Choroid plexus epithelial cell (primary cell): ENCODE data around the gene DUSP28.
A peak's percentile ranks its signal among the peaks of the same experiment; 100 is the strongest.

ENCODE experiments used
- DNase-seq: peaks from one replicate; pipeline ENCODE4 v3.0.0-alpha.2; 2010; ENCODE audit warnings: low read depth
- H3K4me3 ChIP-seq: 2 replicates; pipeline ENCODE4 v1.5.1; 2011; ENCODE audit warnings: low read depth, mild to moderate bottlenecking, control low read depth, low read length, moderate library complexity
- TF ChIP-seq, protein P1 (sequence below): conservative IDR thresholded peaks from 2 replicates; pipeline ENCODE4 v1.5.1; 2011; ENCODE audit warnings: low read depth, mild to moderate bottlenecking, control low read depth, inconsistent platforms, low read length, moderate library complexity

The DUSP28 gene

DNA sequence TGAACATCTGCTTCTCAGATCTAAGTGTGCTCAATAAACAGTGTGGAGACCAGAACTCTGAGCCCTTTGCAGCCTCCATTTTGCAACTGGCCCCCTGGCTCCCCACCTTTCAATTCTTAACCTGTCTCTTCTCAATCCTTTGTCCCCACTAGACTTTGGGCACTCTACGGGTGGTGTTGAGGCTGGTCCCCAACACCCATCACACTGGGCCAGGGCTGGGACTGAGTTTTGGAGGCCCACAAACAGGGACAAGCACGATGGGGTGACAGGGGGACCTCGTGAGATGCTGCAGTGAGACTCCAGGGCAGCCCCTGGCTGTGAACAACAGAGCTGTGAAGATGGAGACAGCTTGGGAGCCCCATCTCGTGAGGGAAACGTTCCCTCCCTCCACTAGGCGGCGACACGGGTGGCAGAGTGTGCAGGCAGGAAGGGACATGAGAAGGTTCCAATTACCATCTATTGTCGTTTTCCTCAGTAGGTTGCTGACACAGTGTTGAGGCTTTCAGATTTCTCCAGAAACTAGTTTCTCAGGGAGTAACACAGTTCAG lies 3.5 kb upstream of the DUSP28 start:
- peak; percentile 66 for DNase-seq
- peak overlapping the region; percentile 65 for H3K4me3 ChIP-seq
- TF ChIP-seq, protein P1, sequence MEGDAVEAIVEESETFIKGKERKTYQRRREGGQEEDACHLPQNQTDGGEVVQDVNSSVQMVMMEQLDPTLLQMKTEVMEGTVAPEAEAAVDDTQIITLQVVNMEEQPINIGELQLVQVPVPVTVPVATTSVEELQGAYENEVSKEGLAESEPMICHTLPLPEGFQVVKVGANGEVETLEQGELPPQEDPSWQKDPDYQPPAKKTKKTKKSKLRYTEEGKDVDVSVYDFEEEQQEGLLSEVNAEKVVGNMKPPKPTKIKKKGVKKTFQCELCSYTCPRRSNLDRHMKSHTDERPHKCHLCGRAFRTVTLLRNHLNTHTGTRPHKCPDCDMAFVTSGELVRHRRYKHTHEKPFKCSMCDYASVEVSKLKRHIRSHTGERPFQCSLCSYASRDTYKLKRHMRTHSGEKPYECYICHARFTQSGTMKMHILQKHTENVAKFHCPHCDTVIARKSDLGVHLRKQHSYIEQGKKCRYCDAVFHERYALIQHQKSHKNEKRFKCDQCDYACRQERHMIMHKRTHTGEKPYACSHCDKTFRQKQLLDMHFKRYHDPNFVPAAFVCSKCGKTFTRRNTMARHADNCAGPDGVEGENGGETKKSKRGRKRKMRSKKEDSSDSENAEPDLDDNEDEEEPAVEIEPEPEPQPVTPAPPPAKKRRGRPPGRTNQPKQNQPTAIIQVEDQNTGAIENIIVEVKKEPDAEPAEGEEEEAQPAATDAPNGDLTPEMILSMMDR, result peak; percentile 76

DNA sequence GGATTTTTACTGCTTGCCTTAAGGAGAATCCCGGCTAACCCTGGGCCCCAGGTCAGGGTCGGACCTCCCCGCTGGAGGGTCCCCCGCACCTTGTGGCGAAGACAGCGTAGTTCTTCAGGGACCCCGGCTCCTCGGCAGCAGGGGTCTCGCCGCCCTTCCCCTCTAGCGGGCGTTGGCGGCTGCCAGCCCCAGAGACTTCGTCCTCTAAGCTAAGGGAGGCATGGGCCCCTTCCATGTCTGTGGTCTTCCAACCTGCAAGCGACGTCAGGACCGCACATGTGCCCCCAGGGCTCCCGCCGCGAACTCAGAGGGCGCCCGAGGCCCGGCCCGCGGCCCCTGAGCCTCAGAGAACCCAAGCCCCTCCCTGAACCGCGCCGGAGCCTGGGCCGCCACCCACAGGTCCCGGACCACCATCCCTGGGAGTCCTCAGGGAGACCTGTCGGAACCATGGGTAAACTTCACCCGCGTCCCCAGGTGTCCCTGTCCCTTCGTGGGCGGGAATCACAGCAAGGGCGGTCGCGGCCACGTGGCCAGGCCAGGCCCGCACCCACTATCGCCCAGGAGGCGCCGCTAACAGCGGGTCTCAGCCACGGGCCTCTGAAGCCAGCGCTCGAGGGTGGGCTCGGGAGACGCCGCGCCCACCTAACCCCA lies 2.9 kb upstream of the DUSP28 start:
- TF ChIP-seq, protein P1, result no peak
- peak overlapping the region; percentile 65 for H3K4me3 ChIP-seq
- no peak for DNase-seq

DNA sequence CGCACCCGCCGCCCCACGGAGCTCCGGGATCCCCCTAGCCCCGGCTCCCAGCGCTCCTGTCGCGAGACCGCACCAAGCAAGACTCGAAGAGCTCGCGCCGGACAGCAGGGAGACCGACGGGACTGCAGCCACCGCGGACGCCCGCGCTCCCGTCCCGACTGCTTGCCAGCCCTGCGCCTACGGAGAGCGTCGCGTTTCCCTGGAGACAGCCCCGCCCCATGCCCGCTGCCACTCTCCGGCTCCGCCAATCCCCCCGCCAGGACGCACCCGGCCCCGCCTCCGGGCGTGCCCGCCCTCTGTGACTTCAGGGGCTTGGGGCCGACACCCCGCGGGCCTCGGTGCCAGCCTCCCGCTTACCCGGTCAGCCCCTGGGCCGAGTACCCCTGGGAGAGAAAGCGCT lies 2.3 kb upstream of the DUSP28 start, which contains the start of gene ANKMY1:
ANKMY1 (minus strand) TSS at position 181 of the 400 bp plus-strand sequence. CDS start 653 bp downstream, outside the sequence.
- DNase-seq, result peak; percentile 76
- TF ChIP-seq, protein P1, result no peak
- peak within 1 kb of the TSS; percentile 65 for H3K4me3 ChIP-seq

DNA sequence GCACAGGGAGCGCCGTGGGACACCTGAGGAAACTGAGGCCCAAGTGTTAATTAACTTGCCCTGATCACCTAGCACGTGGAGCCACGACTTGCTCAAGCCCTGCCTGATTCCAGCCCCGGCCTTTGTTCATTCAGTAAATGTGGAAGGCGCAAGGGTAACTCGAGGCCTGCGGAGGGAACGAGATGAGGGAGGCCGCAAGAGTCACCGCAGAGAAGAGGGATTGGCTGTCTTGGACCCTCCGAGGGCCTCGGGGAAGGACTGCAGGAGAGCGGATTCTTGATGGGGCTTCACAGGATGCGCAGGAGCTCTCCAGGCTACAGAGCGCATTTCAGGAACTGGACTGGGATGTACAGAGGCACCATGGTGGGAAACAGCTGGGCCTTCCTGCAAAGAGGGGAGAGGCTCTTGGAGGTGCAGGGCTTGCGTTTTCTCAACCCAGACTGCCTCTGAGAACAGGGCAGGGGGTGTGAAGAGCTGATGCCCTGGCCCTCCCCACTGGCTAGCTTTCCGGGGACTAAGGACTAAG lies 1.9 kb upstream of the DUSP28 start:
- peak overlapping the region; percentile 65 for H3K4me3 ChIP-seq
- TF ChIP-seq, protein P1, result no peak
- DNase-seq, result no peak

DNA sequence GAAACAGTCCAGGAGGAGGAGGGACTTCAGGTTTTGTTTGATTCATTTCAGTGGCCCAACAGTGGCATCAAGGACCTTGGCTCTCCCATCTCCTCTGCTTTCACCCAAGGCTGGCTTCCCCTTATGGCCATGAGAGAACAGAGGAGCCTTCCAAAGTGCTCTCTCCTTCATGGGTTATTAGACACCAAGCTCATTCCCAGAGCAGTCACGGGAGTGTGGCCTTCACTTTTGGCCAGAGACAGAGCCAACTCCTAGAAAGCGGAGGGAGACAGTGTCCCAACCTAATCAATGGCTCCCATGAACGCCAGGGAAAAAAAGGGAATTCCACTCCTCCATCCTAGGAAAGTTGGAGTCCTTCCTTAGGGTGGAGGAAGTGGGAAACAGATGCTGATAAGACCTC lies 871 bp upstream of the DUSP28 start:
- H3K4me3 ChIP-seq, result no peak overlapping the region
- TF ChIP-seq, protein P1, result no peak

DNA sequence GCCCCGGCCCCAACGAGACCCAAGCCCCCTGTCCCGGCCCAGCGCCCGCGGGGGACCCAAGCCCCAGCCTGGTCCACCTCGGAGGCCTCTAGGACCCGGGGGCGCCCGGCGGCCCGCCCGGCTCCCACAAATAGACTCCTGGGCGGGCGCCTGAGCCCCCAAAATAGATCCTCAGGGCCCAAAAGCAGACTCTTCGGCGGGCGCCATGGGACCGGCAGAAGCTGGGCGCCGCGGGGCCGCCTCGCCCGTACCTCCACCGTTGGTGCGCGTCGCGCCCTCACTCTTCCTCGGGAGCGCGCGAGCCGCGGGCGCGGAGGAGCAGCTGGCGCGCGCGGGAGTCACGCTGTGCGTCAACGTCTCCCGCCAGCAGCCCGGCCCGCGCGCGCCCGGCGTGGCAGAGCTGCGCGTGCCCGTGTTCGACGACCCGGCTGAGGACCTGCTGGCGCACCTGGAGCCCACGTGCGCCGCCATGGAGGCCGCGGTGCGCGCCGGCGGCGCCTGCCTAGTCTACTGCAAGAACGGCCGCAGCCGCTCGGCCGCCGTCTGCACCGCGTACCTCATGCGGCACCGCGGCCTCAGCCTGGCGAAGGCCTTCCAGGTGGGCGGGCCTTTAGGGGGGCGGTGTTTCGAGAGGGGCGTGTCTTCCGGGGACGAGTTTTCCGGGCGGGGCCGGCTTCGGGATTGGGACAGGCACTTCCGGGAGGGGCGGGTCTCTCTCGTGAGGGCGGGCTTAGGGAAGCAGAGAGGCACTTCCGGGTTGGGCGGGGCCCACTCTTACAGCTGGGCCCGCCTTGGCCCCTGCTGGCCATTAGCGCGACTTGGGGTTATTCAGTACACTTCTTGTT lies 545 bp downstream of the DUSP28 start:
- TF ChIP-seq, protein P1, result peak; percentile 43
- peak; percentile 99 for DNase-seq
- H3K4me3 ChIP-seq, result peak overlapping the region; percentile 76

More for the DNA sequence above, 871 bp upstream of the DUSP28 start:
- no peak for DNase-seq
